Rectal smooth muscle tissue (tissue), 1 donor: ENCODE measurements around the gene EFNA2.

Source experiments
- H3K27ac ChIP-seq: one replicate; pipeline ENCODE4 v1.7.0; 2013; ENCODE audit warnings: low read depth, low read length, inconsistent platforms
- H3K27me3 ChIP-seq: one replicate; pipeline ENCODE4 v1.7.0; 2013; ENCODE audit warnings: low read length; ENCODE audit not compliant: control insufficient read depth, insufficient read depth
- H3K36me3 ChIP-seq: one replicate; pipeline ENCODE4 v1.7.0; 2013; ENCODE audit warnings: low read length; ENCODE audit not compliant: control insufficient read depth, insufficient read depth
- H3K4me1 ChIP-seq: one replicate; pipeline ENCODE4 v1.7.0; 2013; ENCODE audit warnings: low read length; ENCODE audit not compliant: control insufficient read depth, insufficient read depth
- H3K4me3 ChIP-seq: one replicate; pipeline ENCODE4 v1.7.0; 2013; ENCODE audit warnings: low read length
- H3K9ac ChIP-seq: one replicate; pipeline ENCODE4 v1.7.0; 2013; ENCODE audit warnings: low read length

Gene EFNA2

GRCh38 chr19:1266916-1267476, 18.7 kb upstream of the EFNA2 start:
- Histone ChIP-seq H3K9ac (no peak overlapping the region), H3K27ac (peak overlapping the region; percentile 87), H3K4me1 (peaks cover 45% of the 10 kb centered on the region), H3K4me3 (peak overlapping the region; percentile 60), H3K36me3 (peaks cover 10% of the 10 kb centered on the region), H3K27me3 (no peaks in the 10 kb centered on the region)

- peak overlapping the region; percentile 60 for H3K4me3 ChIP-seq
- H3K9ac ChIP-seq, result no peak overlapping the region
- H3K4me1 ChIP-seq, result peaks cover 49% of the 10 kb centered on the region
- H3K36me3 ChIP-seq, result peaks cover 12% of the 10 kb centered on the region
- no peaks in the 10 kb centered on the region for H3K27me3 ChIP-seq
- peak overlapping the region; percentile 53 for H3K27ac ChIP-seq
These were observed 18.0 kb upstream of the EFNA2 start for GRCh38 chr19:1267477-1268225.

- Histone ChIP-seq H3K4me3 (peak overlapping the region; percentile 3), H3K36me3 (peaks cover 20% of the 10 kb centered on the region), H3K9ac (peak overlapping the region; percentile 32), H3K27me3 (no peaks in the 10 kb centered on the region), H3K4me1 (peaks cover 57% of the 10 kb centered on the region), H3K27ac (peak overlapping the region; percentile 83)
These were observed 17.2 kb upstream of the EFNA2 start for GRCh38 chr19:1268226-1269064.

GRCh38 chr19:1269065-1269477, 16.6 kb upstream of the EFNA2 start, which contains the start of gene CIRBP:
Gene CIRBP, plus strand, starts transcription at chr19:1269332. Its CDS starts 1,602 bp downstream, at chr19:1270934.
- H3K36me3 ChIP-seq, result peaks cover 25% of the 10 kb centered on the region
- H3K9ac ChIP-seq, result peak within 1 kb of the TSS; percentile 94
- peak within 1 kb of the TSS; percentile 97 for H3K4me3 ChIP-seq
- H3K27me3 ChIP-seq, result no peaks in the 10 kb centered on the region
- H3K4me1 ChIP-seq, result peaks cover 63% of the 10 kb centered on the region
- H3K27ac ChIP-seq, result peak within 1 kb of the TSS; percentile 99

- Histone ChIP-seq H3K4me1 (peaks cover 68% of the 10 kb centered on the region), H3K27me3 (no peaks in the 10 kb centered on the region), H3K36me3 (peaks cover 30% of the 10 kb centered on the region), H3K4me3 (peak overlapping the region; percentile 97), H3K9ac (peak overlapping the region; percentile 94), H3K27ac (peak overlapping the region; percentile 99)
These were observed 16.0 kb upstream of the EFNA2 start for GRCh38 chr19:1269478-1270212.

- Histone ChIP-seq H3K36me3 (peaks cover 30% of the 10 kb centered on the region), H3K4me3 (peak overlapping the region; percentile 97), H3K4me1 (peaks cover 73% of the 10 kb centered on the region), H3K27me3 (no peaks in the 10 kb centered on the region), H3K27ac (peak overlapping the region; percentile 99), H3K9ac (peak overlapping the region; percentile 94)
These were observed 15.3 kb upstream of the EFNA2 start for GRCh38 chr19:1270213-1270853.

- Histone ChIP-seq H3K27me3 (no peaks in the 10 kb centered on the region), H3K9ac (peak overlapping the region; percentile 32), H3K36me3 (peaks cover 30% of the 10 kb centered on the region), H3K4me3 (peak overlapping the region; percentile 97), H3K27ac (peak overlapping the region; percentile 99), H3K4me1 (peaks cover 70% of the 10 kb centered on the region)
These were observed 14.7 kb upstream of the EFNA2 start for GRCh38 chr19:1270854-1271527.

- peak overlapping the region; percentile 97 for H3K4me3 ChIP-seq
- H3K27me3 ChIP-seq, result no peaks in the 10 kb centered on the region
- peak overlapping the region; percentile 99 for H3K27ac ChIP-seq
- H3K9ac ChIP-seq, result no peak overlapping the region
- peaks cover 72% of the 10 kb centered on the region for H3K4me1 ChIP-seq
- H3K36me3 ChIP-seq, result peaks cover 30% of the 10 kb centered on the region
These were observed 13.9 kb upstream of the EFNA2 start for GRCh38 chr19:1271528-1272422.

- Histone ChIP-seq H3K9ac (no peak overlapping the region), H3K27me3 (no peaks in the 10 kb centered on the region), H3K4me3 (no peak overlapping the region)
These were observed 13.0 kb upstream of the EFNA2 start for GRCh38 chr19:1272423-1273262.

More at GRCh38 chr19:1272423-1273262, 13.0 kb upstream of the EFNA2 start:
- Histone ChIP-seq H3K4me1 (peaks cover 66% of the 10 kb centered on the region), H3K27ac (peak overlapping the region; percentile 99), H3K36me3 (peaks cover 30% of the 10 kb centered on the region)
